Endometrial microvascular endothelial cells (primary cell): ENCODE data around the gene RHOA. TPM values are rescaled to one million over a fixed set of nuclear protein-coding genes. Genes with fewer than 3 reads are reported as not detected.
"Not testable (repeated sequence)": the region's sequence is repeated elsewhere in the genome, so short reads cannot be mapped to it uniquely, and the experiment has no call there.

Experiments used
- in situ Hi-C: cut with HindIII; loops from 2 replicates; pipeline ENCODE4 v1.10.0; 2017; ENCODE audit warnings: low sequenced_read_pairs, low pct_unique_long_range_greater_than_20kb; ENCODE audit errors: inconsistent ontology term
- total RNA-seq: library from RNA; depleted of rRNA; stranded (reverse); fragments of >200 nt; gene quantifications from one replicate; pipeline ENCODE4 v1.2.3, GENCODE V29; 2015; ENCODE audit errors: inconsistent ontology term

The RHOA gene
- total RNA-seq, 1 donor from 2014 or later, result 730 TPM

DNA sequence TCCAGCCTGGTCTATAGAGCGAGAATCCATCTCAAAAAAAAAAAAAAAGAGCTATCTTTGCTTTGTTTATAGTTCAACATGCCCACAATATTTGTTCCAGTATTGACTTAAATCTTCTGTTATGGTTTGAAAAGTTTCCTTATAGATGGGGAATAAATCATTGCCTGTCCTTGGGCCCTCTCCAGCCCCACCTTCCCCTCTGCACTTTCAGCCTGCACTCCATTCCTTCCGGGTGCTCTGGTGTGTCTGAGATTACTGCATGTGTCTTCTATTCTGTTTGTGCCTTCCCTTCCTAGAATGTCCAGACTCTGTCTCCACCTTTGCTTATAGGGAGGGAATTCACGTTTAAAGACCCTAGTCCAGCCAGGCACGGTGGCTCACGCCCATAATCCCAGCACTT is 28.4 kb downstream of the RHOA start:
- in situ Hi-C loops, result no loop called here

DNA sequence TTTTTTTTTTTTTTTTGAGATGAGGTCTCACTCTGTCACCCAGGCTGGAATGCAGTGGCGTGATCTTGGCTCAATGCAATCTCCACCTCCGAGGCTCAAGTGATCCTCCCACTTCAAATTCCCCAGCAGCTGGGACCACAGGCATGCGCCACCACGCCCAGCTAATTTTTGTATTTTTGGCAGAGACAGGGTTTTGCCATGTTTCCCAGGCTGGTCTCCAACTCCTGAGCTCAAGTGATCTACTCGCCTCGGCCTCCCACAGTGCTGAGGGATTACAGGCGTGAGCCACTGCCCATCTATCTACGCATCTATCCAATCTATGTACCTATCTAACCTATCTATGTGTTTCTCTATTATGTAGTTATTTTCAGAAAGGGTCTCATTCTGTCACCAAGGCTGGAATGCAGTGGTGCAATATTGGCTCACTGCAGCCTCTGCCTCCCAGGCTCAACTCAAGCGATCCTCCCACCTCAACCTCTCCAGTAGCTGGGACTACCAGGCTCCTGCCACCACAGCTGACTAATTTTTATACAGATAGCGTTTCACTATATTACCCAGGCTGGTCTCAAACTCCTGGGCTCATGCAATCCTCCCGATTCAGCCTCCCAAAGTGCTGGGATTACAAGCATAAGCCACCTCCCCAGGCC is 33.4 kb downstream of the RHOA start:
- in situ Hi-C loops, result no loop called here

DNA sequence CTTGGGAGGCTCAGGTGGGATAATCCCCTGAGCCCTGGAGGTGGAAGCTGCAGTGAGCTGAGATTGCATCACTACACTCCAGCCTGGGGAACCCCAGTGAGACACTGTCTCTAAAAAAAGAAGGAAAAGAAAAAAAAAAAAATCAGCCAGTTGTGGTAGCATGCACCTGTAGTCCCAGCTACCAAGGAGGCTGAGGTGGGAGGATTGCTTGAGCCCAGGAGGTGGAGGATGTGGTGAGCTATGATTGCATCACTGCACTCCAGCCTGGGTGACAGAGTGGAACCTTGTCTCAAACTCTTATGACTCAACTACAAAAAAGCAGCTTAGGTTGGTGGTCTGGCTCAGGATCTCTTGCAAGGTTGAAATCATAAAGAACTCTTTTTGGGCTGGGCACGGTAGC is 34.3 kb downstream of the RHOA start:
- in situ Hi-C loops, result no loop called here

DNA sequence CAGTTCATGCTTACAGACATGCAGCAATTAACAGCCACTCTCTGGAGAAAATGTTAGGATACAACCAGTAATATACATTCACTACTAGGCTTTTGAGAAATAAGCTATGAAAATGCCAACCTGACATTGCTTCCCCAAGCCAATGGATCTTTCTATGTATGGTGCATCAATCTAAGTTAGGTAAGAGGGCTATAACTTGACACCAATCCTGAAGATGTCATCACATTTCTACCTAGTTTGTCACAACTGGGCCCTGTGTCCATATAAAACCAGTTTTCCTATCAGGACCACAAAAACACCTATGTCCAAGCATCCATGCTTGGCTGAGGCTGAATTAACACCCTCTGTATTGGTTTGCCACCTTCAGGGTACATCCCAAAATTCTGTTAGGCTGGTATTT is 39.8 kb downstream of the RHOA start:
- in situ Hi-C loops, result no loop called here

DNA sequence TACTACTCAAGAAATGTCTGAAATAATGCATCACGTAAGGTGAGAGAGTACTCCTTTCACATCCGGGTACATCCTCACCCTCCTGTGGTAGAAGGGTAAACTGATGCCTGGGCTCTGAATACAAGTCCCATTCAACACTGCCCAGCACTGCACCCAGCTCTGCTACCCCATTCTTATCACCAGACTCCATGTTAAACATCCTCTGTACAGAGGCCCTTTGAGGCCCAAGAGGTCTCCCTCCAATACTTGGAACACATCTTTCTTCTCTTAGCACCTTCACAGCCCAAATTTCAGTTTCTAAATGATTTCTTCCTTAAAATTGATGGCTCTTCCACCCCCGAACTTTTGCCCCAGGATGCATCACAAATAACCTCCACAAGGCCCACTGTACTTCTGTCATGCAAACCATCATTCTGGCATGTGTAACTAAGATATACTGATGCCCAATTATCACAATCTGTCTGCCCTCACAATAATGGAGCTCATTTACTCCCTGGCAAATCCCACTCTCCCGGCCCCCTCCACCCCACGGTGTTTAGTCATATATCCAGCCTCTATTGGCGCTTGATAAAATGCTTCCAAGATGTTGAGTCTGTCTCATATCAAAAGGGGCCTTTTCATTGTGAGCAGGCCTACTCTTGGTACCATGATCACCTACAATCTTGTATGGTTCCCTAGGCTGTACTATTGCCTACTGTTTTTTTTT is 41.0 kb downstream of the RHOA start:
- in situ Hi-C loops, result no loop called here

DNA sequence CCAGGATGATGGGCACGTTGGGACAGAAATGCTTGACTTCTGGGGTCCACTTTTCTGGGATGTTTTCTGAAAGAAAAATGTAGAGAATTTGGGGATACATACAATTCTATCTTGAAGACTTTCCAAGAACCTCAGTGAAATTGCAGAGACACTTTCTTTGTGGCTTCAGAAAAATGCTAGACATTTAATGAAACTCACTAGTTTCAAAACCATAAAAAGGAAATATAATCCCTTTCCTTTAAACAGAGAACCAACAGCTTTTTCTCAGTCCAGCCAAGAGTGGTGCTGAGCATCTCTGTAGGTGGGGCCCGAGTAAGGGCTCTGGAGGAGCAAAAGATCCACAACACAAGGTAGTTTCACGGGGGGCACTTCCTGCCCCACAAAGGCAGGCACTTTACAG is 49.2 kb downstream of the RHOA start:
- in situ Hi-C loops, result no loop called here

DNA sequence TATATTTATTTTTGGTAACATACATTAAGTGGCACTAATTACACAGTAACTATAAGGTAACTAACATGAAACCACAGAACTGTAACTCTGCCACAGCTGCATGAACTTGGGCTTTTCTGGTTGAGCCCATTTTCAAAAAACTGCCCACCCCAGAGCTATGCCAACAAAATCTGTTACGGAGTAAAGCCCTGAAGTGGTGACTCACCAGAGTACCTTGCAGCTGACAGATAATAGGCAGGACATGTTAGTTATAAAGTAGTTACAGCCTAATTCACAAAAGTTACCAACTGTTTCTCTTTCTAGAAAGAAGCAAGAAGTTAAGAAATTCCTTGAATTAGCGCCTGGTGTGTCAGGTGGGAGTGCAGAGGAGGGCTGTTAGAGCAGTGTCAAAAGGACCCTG is 52.2 kb downstream of the RHOA start:
- in situ Hi-C loops, result no loop called here

DNA sequence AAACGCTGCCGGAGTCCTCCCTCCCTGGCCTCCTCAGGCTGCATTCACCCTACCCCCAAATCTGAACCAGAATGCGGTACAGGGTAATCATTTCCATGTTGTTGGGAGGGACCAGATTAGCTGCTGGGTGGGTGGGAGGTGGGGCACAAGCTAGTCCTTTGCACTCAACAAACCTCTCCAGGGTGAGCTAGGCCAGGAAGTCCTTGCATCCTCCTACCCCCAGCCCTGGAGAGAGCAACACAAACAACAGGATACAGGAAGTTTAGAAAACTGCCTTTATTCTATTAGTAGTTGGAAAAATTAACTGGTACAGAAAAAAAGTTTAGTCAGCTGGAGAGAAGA is 52.9 kb downstream of the RHOA start:
- in situ Hi-C loops, result no loop called here

DNA sequence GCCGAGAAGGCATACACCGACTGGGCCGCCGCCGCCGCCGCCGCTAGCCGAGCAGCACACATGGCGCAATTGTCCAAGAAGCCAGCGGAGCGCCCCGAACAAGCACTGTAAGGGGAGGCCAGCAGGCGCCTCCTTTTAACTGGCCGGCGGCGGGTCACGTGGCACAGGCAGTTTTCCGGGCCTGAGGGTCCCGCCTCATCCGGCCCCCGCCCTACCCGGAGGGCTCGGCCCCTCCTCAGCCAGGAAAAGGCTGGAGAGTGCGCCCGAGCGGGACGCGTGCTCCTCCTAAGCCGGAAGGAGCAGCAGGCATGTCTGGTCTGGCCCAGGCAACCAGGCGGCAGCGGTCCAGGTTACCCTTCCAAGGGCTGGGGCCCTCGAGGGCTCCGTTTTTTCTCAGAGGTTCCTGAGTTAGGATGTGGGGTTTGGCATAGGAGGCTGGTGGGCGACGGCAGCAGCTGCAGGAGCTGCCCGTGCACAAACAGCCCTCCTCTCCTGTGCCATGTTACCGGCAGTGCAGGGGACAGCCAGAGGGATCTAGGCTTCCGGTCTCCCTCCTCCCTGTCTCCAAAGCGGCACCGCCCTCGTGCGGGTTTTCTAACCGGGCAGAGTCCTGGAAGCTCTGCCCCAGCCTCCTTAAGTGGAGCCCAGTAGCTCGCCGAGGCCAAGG is 53.4 kb downstream of the RHOA start, which contains the start of gene GPX1:
Gene GPX1, minus strand, starts transcription at position 137 of the 667 bp plus-strand sequence. Its CDS starts 75 bp downstream, at position 62.
- in situ Hi-C loops, result no loop called here

DNA sequence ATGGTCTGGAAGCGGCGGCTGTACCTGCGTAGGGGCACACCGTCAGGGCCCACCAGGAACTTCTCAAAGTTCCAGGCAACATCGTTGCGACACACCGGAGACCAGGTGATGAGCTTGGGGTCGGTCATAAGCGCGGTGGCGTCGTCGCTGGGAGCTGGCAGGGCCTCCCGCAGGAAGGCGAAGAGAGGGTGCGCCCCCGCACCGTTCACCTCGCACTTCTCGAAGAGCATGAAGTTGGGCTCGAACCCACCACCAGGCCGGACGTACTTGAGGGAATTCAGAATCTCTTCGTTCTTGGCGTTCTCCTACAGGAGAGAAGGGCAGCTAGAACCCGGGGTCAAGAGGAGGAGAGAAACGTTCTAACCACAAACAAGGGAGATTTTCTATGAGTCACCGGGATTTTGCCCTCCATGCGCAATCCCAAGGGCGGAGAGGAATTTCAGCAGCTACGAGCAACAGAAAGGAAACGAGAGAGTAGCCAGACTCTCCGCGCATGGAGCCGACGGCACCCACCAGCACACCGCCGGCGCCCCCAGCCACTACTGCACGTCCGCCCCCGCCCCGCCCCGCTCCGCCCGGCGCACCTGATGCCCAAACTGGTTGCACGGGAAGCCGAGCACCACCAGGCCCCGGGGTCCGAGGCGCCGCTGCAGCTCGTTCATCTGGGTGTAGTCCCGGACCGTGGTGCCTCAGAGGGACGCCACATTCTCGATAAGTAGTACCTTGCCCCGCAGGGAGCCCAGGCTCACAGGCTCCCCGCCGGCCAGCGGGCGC is 54.1 kb downstream of the RHOA start:
- in situ Hi-C loops, result not testable (repeated sequence)

DNA sequence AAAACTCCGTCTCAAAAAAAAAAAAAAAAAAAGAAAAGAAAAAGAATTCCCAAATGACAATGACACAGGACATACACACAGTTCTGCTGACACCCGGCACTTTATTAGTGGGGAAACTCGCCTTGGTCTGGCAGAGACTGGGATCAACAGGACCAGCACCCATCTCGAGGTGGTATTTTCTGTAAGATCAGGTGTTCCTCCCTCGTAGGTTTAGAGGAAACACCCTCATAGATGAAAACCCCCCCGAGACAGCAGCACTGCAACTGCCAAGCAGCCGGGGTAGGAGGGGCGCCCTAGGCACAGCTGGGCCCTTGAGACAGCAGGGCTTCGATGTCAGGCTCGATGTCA is 54.7 kb downstream of the RHOA start:
- in situ Hi-C loops, result not testable (repeated sequence)

DNA sequence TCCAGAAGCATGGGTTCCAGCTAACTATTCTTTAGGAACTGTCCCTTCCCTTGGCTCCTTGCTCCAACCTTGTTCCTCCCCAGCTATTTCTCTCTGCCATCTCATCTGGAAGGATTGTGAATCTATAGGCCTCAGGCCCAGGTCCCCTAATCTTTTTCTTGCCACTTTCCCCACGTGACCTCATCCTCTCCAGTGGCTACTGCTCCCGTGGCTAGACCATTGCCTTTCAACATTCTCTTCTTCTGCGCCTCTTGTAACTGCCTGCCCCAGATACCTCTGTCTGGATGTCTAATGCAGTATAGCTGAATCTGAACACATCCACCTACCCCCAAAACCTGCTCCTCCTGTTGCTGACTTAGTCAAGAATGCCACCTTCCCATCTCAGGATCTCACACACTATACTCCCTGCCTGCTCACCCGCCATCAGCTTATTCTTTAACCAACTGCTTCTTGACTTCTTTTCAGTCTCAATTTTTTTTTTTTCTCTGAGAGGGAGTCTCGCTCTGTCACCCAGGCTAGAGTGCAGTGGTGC is 58.8 kb downstream of the RHOA start:
- in situ Hi-C loops, result no loop called here

DNA sequence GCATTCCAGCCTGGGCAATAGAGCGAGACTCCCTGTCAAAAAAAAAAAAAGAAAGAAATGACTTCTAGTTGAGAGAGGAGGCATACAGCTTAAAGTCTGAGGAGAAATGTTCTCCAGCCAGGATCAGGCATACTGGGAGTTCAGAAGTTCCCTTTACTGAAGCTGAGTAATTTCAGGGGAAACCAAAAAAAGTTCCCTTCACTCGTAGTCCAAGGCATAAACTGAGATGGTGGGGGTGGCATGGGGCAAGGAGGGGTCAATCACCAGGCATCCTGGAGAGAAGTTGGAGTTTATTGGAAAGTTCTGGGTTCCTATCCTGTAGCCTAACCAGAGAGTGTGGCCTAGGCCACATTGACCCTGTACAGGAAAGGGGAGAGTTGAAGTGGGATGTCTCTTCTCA is 59.5 kb downstream of the RHOA start:
- in situ Hi-C loops, result no loop called here

DNA sequence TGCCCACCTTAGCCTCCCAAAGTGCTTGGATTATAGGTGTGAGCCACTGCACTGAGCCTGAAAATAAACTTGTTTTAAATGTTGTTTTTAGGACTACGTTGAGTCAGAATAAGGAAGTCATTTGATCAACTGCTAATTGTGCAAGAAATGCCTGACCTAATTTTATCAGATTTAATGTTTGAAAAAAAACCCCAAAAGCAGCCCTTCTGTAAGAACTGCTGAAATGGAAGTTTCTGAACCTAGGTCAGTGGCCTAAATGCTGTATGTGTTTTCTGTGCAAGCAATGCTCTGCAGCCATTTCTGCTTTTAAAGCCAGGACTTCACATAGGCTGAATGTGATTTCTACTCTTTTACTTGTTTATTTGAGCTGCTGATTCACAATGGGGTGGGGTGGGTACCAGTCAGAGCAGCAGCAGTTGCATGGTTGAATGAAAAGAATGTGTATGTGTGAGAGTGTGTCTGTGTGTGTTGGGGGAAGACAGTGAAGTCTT is 60.2 kb downstream of the RHOA start:
- in situ Hi-C loops, result no loop called here

DNA sequence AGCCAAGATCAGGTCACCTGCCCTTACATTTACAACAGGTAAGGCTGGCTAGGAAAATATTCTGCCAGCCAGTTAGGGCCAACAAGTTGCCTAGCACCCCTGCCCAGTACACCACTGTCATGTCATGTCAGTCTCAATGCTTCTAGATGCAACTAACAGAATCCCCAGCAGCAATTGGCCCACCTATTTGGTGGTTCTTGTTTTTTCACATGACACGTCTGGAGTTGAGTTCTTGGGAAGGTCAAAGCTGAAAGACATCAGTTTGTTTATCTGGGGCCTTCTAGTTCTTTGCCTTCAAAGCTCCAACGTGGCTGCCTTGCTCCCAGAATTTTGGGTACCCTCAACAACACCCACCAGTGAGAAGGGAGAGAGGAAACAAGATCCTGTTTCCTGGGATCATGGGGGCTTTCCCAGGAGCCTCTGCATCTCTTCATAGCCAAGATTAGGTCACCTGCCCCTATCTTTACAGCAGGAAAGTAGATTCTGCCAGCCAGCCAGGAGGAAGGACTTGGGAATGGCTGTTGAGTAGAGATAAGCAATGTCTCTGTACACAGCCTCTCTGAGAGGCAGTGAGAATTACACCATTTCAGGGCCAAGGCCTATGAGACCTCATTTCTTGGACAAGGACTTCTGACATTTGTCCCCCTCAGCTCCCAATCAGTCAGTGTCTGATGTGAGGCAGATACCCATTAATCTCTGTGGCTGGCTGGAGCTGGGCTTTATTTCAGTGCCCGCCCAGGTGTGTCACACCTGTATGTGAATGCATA is 62.2 kb downstream of the RHOA start:
- in situ Hi-C loops, result no loop called here

DNA sequence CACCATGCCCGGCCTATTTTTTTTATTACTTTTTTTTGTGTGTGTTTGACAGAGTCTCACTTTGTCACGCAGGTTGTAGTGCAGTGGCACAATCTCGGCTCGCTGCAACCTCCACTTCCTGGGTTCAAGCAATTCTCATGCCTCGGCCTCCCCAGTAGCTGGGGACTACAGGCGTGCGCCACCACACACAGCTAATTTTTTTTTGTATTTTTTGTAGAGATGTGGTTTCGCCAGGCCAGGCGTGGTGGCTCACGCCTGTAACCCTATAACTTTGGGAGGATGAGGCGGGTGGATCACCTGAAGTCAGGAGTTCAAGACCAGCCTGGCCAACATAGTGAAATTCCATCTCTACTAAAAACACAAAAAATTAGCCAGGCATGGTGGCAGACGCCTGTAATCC is 63.4 kb downstream of the RHOA start:
- in situ Hi-C loops, result not testable (repeated sequence)

DNA sequence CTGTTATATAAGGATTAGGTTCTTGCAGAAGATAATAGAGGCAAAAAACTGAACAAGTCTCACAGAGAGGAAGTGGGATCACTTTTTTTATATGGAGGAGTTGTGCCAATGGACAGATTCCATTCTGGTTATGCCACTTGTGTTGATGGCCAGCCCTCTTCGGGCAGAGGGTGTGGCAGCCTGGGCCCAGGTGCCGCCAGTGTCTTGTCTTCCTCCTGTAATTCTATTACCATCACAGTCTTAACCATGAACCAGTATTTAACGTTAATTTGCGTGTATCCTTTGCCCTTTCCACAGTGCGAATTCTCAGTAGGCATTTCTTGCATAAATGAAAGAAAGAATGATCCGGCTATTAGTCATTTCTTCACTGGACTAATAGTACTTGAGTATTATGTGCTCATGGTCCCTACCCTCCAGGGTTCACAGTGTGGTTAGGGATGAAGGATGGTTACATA is 65.0 kb downstream of the RHOA start:
- in situ Hi-C loops, result no loop called here

DNA sequence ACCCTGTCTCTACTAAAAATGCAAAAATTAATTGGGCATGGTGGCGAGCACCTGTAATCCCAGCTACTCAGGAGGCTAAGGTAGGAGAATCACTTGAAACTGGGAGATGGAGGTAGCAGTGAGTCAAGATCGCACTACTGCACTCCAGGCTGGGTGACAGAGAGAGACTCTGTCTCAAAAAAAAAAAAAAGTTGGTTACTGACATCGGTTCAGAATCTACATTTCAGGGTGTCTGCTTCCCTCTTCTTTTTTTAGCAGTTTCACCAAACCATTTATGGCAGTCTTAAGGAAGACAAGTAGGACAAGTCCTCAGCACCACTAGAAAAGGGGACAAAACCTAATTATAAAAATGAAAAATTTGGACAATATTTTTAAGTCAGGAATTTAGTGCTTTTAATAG is 68.6 kb downstream of the RHOA start:
- in situ Hi-C loops, result no loop called here
